ENCODE data around the gene ZNF785. TPM values are rescaled to one million over a fixed set of nuclear protein-coding genes. Genes with fewer than 3 reads are reported as not detected.
"Not testable (repeated sequence)": the region's sequence is repeated elsewhere in the genome, so short reads cannot be mapped to it uniquely, and the experiment has no call there.

Gene ZNF785
- total RNA-seq, 1 experiment from 2014 or later = 18.8 TPM

DNA sequence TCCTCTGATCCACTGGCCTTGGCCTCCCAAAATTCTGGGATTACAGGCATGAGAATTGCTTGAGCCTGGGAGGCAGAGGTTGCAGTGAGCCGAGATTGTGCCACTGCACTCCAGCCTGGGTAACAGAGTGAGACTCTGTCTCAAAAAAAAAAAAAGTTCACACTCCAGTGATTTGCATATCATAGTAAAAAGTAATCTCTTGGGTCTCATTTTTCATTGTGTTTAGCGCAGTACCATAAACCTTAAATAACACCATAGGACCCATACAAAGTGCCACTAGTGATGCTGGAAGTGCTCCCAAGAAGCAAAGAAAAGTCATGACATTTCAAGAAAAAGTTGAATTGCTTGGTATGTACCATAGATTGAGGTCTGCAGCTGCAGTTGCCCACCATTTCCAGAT is 4.1 kb upstream of the ZNF785 start:
- H3K27ac ChIP-seq (ENCODE audit: insufficient read length, low read depth, low read length); H2BK5ac ChIP-seq (ENCODE audit: insufficient read length, low read length); H3K14ac ChIP-seq (ENCODE audit: insufficient read depth, low read length); H3K27me3 ChIP-seq (ENCODE audit: insufficient read depth, low read length); H2AK5ac ChIP-seq (ENCODE audit: insufficient read length, low read length); H3K23ac ChIP-seq (ENCODE audit: insufficient read length, low read depth, low read length); H2BK20ac ChIP-seq (ENCODE audit: low read depth, low read length, poor library complexity, severe bottlenecking); H3K56ac ChIP-seq (ENCODE audit: insufficient read length, low read depth, low read length); H3K4me1 ChIP-seq (ENCODE audit: insufficient read depth, low read length); H3K4me1 Mint-ChIP-seq; H3K4me2 ChIP-seq (ENCODE audit: insufficient read depth, insufficient read length, low read length); H3K4me3 Mint-ChIP-seq; H3K23me2 ChIP-seq (ENCODE audit: insufficient read length, low read depth, low read length, poor library complexity, severe bottlenecking); H3K27me3 Mint-ChIP-seq (ENCODE audit: low read depth); H3K79me2 ChIP-seq (ENCODE audit: insufficient read depth, low read length); H2BK12ac ChIP-seq (ENCODE audit: insufficient read length, low read depth, low read length); H4K91ac ChIP-seq (ENCODE audit: insufficient read length, low read depth, low read length); H3K9me3 Mint-ChIP-seq; H3K9ac ChIP-seq (ENCODE audit: extremely low read depth, insufficient read length, low read length); H2BK15ac ChIP-seq (ENCODE audit: low read depth, low read length); H3K9me3 ChIP-seq (ENCODE audit: control insufficient read depth, low read depth, low read length); H3K27ac Mint-ChIP-seq; H3K18ac ChIP-seq (ENCODE audit: insufficient read length, low read depth, low read length); DNase-seq; H4K20me1 ChIP-seq (ENCODE audit: control insufficient read depth, insufficient read depth, insufficient read length); H3K4ac ChIP-seq (ENCODE audit: low read depth, low read length); H3K79me1 ChIP-seq (ENCODE audit: insufficient read depth, low read depth, low read length, poor library complexity, severe bottlenecking); H4K5ac ChIP-seq (ENCODE audit: insufficient read length, low read depth, low read length); H4K8ac ChIP-seq (replicated peaks; ENCODE audit: insufficient read length, low read depth, low read length); H2BK120ac ChIP-seq (ENCODE audit: low read depth, low read length, poor library complexity, severe bottlenecking); H3T11ph ChIP-seq (ENCODE audit: low read length); H2AFZ ChIP-seq (ENCODE audit: low read length): not testable (repeated sequence)
- H3K36me3 Mint-ChIP-seq (ENCODE audit: insufficient read depth in 1 of 3, low read depth in 3 of 3) = peaks cover 8 to 24% (median 15%) of the 10 kb centered on the region in 3 experiments; a peak in 6 of 7 replicates
- WGBS (ENCODE audit: extremely low coverage, insufficient read length, low lambda C conversion rate) = no CpG with 5 or more reads among the region's 2 CpGs
